Fibroblast of lung (primary cell): ENCODE results near the gene SAV1. TPM values are rescaled to one million over a fixed set of nuclear protein-coding genes. Genes with fewer than 3 reads are reported as not detected.
A peak's percentile ranks its signal among the peaks of the same experiment; 100 is the strongest.
"Not testable (repeated sequence)": the region's sequence is repeated elsewhere in the genome, so short reads cannot be mapped to it uniquely, and the experiment has no call there.

Source experiments
- DNase-seq, 2 donors: peaks; one replicate each; pipeline versions ENCODE4 v3.0.0 to v3.0.0-alpha.2; 2010; ENCODE audit warnings: low read depth in 2 of 2
- H2AFZ ChIP-seq: 2 replicates; pipeline ENCODE4 v1.5.1; 2012; ENCODE audit warnings: low read length, control low read depth, inconsistent platforms
- H3K27ac ChIP-seq: 2 replicates; pipeline ENCODE4 v1.5.1; 2011; ENCODE audit warnings: low read length, control low read depth; ENCODE audit not compliant: insufficient read depth
- H3K27me3 ChIP-seq: 2 replicates; pipeline ENCODE4 v1.5.1; 2011; ENCODE audit warnings: mild to moderate bottlenecking, low read length; ENCODE audit not compliant: control insufficient read depth, insufficient read depth
- H3K36me3 ChIP-seq: 2 replicates; pipeline ENCODE4 v1.5.1; 2011; ENCODE audit warnings: low read length; ENCODE audit not compliant: control insufficient read depth, insufficient read depth
- H3K4me1 ChIP-seq: 2 replicates; pipeline ENCODE4 v1.5.1; 2011; ENCODE audit warnings: low read length; ENCODE audit not compliant: control insufficient read depth, insufficient read depth; ENCODE audit errors: extremely low read depth
- H3K4me2 ChIP-seq: 2 replicates; pipeline ENCODE4 v1.5.1; 2011; ENCODE audit warnings: low read length, control low read depth; ENCODE audit not compliant: insufficient read depth; ENCODE audit errors: extremely low read depth
- H3K4me3 ChIP-seq, 4 experiments: fragments of 200-600 bp in 1 of 4; sonication (generic) in 1 of 4; replicated peaks in 1 of 4; 2 replicates each; pipeline ENCODE4 v1.5.1; 2011 to 2016; ENCODE audit warnings: low read length in 4 of 4, low read depth in 3 of 4, mild to moderate bottlenecking in 3 of 4, control low read depth in 2 of 4, inconsistent platforms in 1 of 4, mixed read lengths in 1 of 4; ENCODE audit not compliant: insufficient read depth in 1 of 4; ENCODE audit errors: control extremely low read depth in 1 of 4
- H3K79me2 ChIP-seq: 2 replicates; pipeline ENCODE4 v1.5.1; 2012; ENCODE audit warnings: mild to moderate bottlenecking, low read length, inconsistent platforms; ENCODE audit not compliant: control insufficient read depth, insufficient read depth
- H3K9ac ChIP-seq: 2 replicates; pipeline ENCODE4 v1.5.1; 2011; ENCODE audit warnings: mild to moderate bottlenecking, low read length, control low read depth; ENCODE audit not compliant: insufficient read depth
- H3K9me3 ChIP-seq: 2 replicates; pipeline ENCODE4 v1.5.1; 2012; ENCODE audit warnings: low read depth, low read length; ENCODE audit not compliant: control insufficient read depth, insufficient read depth
- H4K20me1 ChIP-seq: 2 replicates; pipeline ENCODE4 v1.5.1; 2011; ENCODE audit warnings: low read length; ENCODE audit not compliant: control insufficient read depth, insufficient read depth; ENCODE audit errors: extremely low read depth
- EZH2 ChIP-seq: IDR thresholded peaks from 2 replicates; pipeline ENCODE4 v1.5.1; 2012; ENCODE audit warnings: low read length, control low read depth, mild to moderate bottlenecking; ENCODE audit errors: missing control alignments
- polyA plus RNA-seq, 2 donors: library from polyadenylated mRNA; depleted of rRNA in 1 of 2; stranded (reverse) in 1 of 2; unstranded in 1 of 2; fragments of >200 nt; gene quantifications; 2 replicates each; pipeline ENCODE4 v1.2.1, GENCODE V29; 2011 to 2012; ENCODE audit warnings: missing spikeins in 1 of 2
- total RNA-seq: library from RNA; depleted of rRNA; stranded (reverse); fragments of >200 nt; gene quantifications from 2 replicates; pipeline ENCODE4 v1.2.1, GENCODE V29; 2014
- TF ChIP-seq, protein P1 (sequence below), 2 donors: IDR thresholded peaks in 1 of 2; conservative IDR thresholded peaks in 1 of 2; 1 replicate in 1 of 2; 2 replicates in 1 of 2; pipeline ENCODE4 v1.5.1; 2011 to 2012; ENCODE audit warnings: low read length in 2 of 2, control low read depth in 1 of 2, inconsistent platforms in 1 of 2, low read depth in 1 of 2, mild to moderate bottlenecking in 1 of 2

Gene SAV1
- total and polyA plus RNA-seq, 2 donors (not counting 1 experiment from before 2014, with no cell fraction given), result 41.7 to 46.9 TPM

DNA sequence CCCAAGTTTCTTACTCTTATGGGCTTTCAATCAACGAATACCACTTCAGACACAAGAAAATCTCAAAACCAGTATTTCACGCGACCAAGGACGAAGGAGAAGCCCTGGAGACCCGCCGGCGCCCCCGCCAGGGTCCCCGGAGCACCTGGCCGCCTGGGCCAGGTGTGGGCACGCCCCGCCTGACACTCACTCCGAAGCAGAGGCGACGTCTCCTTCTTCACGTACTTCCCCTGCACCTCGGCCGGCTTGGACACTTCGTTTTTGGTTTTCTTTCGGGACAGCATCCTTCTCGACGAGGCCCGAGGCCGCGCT is 466 bp downstream of the SAV1 start:
- H3K4me1 ChIP-seq, result peaks cover 5% of the 10 kb centered on the region
- no peaks in the 10 kb centered on the region for H3K9me3 ChIP-seq
- H3K4me3 ChIP-seq, result peak overlapping the region; percentile 80 to 97 (median 88)
- no peak for DNase-seq
- H3K9ac ChIP-seq, result peak overlapping the region; percentile 87
- H3K36me3 ChIP-seq, result no peaks in the 10 kb centered on the region
- H2AFZ ChIP-seq, result no peak overlapping the region
- peak overlapping the region; percentile 54 for H3K4me2 ChIP-seq
- peaks cover 38% of the 10 kb centered on the region for H3K79me2 ChIP-seq
- no peaks in the 10 kb centered on the region for H3K27me3 ChIP-seq
- peak overlapping the region; percentile 87 for H3K27ac ChIP-seq
- no peak for TF ChIP-seq EZH2
- TF ChIP-seq, protein P1, sequence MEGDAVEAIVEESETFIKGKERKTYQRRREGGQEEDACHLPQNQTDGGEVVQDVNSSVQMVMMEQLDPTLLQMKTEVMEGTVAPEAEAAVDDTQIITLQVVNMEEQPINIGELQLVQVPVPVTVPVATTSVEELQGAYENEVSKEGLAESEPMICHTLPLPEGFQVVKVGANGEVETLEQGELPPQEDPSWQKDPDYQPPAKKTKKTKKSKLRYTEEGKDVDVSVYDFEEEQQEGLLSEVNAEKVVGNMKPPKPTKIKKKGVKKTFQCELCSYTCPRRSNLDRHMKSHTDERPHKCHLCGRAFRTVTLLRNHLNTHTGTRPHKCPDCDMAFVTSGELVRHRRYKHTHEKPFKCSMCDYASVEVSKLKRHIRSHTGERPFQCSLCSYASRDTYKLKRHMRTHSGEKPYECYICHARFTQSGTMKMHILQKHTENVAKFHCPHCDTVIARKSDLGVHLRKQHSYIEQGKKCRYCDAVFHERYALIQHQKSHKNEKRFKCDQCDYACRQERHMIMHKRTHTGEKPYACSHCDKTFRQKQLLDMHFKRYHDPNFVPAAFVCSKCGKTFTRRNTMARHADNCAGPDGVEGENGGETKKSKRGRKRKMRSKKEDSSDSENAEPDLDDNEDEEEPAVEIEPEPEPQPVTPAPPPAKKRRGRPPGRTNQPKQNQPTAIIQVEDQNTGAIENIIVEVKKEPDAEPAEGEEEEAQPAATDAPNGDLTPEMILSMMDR (conservative IDR thresholded peaks at IDR 0.05 in 1 of 2, IDR thresholded peaks at IDR 0.05 in 1 of 2; ENCODE audit: low read depth in 1 of 2, low read length in 2 of 2), result no peak
- H4K20me1 ChIP-seq, result no peaks in the 10 kb centered on the region

DNA sequence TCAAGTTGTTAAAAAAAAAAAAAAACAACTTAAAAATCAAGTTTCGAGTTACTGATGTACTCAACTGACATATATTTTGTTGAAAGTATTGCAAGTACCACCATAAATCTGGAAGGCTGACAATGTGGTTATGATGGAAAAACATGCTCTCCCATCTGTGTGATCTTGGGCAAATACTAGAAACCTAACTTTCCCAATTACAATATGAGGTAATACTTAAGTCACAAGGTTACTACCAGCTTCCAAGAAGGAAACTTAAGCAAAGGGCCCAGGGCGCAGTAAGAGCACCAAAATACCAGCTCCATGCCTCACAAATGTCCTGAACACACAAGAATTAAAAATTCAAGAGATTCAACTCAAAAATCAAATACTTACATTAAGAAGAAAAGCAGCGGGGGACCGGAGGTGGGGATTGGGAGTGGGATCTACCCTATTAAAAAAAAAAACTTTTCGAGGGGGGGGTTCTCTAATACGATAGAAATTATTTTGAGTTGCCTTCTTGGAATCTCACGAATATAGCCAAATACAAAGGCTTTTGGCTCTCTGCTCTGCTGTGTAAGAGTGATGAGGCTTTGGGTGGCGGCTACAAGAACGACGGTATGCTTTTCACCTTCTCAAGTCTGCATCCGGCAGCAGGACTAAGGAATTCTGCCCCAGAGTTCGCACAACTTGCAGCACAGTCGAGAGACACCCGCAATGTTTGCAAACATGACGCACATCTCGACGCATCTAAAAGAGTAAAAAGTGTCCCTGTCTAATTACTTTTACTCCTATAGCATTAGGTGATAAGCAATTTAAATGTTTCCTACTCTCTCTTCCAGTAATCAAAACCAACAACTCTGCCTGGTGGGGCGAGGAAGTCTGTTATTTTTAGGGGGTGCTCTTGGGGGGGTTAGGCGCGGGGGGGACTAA is 1.1 kb downstream of the SAV1 start:
- Histone ChIP-seq H4K20me1 (no peaks in the 10 kb centered on the region), H3K4me3 (peak overlapping the region; percentile 80 to 97 (median 88)), H3K79me2 (peaks cover 42% of the 10 kb centered on the region), H3K36me3 (no peaks in the 10 kb centered on the region), H2AFZ (no peak overlapping the region), H3K4me2 (peak overlapping the region; percentile 88), H3K4me1 (peaks cover 5% of the 10 kb centered on the region), H3K9ac (peak overlapping the region; percentile 87), H3K27me3 (no peaks in the 10 kb centered on the region), H3K9me3 (no peaks in the 10 kb centered on the region), H3K27ac (peak overlapping the region; percentile 87)
- DNase-seq, result peak; percentile 78 to 91
- no peak for TF ChIP-seq EZH2
- TF ChIP-seq, protein P1 (conservative IDR thresholded peaks at IDR 0.05 in 1 of 2, IDR thresholded peaks at IDR 0.05 in 1 of 2; ENCODE audit: low read depth in 1 of 2, low read length in 2 of 2), result no peak

GRCh38 chr14:50665300-50665699 is 2.8 kb downstream of the SAV1 start:
- Histone ChIP-seq H3K4me3 (peak overlapping the region; percentile 80 to 97 (median 88)), H3K79me2 (peaks cover 58% of the 10 kb centered on the region), H3K4me2 (peak overlapping the region; percentile 88)
- not testable (repeated sequence) for H4K20me1 ChIP-seq, H3K36me3 ChIP-seq, H3K4me1 ChIP-seq, H3K27me3 ChIP-seq, H3K9me3 ChIP-seq, DNase-seq, H3K27ac ChIP-seq, H2AFZ ChIP-seq, H3K9ac ChIP-seq

DNA sequence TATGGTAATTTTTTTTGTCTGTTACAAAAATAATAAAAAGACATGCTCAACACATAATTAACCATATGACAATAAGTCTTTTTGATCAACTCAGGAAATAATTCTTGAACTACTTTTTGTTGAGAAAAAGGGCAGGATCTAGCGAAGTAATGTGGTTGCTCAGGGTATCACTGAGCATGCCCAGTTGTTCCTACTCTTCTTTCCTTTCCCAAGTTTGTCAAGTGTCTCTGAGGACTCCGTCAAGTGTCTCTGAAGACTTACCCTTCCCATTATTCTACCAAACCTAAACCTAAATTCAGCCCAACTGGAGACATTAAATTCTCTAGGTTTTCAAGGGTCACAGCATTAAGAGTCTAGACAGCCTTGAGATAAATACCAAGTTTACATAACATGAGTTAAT is 3.5 kb downstream of the SAV1 start:
- not testable (repeated sequence) for H3K27me3 ChIP-seq, H3K9me3 ChIP-seq, H2AFZ ChIP-seq, H3K4me1 ChIP-seq, H3K9ac ChIP-seq, DNase-seq, H3K4me2 ChIP-seq, H4K20me1 ChIP-seq, H3K4me3 ChIP-seq, H3K27ac ChIP-seq, H3K36me3 ChIP-seq
- H3K79me2 ChIP-seq, result peaks cover 65% of the 10 kb centered on the region
